Measurements from ENCODE around the gene MST1.
"Not testable (repeated sequence)": the region's sequence is repeated elsewhere in the genome, so short reads cannot be mapped to it uniquely, and the experiment has no call there.

- not testable (repeated sequence) for TF ChIP-seq POLR2AphosphoS5 (IDR thresholded peaks at IDR 0.05)
- TF ChIP-seq, protein P1, sequence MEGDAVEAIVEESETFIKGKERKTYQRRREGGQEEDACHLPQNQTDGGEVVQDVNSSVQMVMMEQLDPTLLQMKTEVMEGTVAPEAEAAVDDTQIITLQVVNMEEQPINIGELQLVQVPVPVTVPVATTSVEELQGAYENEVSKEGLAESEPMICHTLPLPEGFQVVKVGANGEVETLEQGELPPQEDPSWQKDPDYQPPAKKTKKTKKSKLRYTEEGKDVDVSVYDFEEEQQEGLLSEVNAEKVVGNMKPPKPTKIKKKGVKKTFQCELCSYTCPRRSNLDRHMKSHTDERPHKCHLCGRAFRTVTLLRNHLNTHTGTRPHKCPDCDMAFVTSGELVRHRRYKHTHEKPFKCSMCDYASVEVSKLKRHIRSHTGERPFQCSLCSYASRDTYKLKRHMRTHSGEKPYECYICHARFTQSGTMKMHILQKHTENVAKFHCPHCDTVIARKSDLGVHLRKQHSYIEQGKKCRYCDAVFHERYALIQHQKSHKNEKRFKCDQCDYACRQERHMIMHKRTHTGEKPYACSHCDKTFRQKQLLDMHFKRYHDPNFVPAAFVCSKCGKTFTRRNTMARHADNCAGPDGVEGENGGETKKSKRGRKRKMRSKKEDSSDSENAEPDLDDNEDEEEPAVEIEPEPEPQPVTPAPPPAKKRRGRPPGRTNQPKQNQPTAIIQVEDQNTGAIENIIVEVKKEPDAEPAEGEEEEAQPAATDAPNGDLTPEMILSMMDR (IDR thresholded peaks at IDR 0.05): not testable (repeated sequence)
Measured at GRCh38 chr3:49684453-49684852, 4.8 kb downstream of the MST1 start.
